ENCODE results near the gene MRPL52.

MRPL52 gene

GRCh38 chr14:22813145-22813544 lies 16.5 kb upstream of the MRPL52 start:
- no peak for DNase-seq (ENCODE audit: extremely low read depth, insufficient read length)
- no peak overlapping the region for H3K4me3 ChIP-seq (replicated peaks; ENCODE audit: low read depth, low read length)
- H3K27me3 ChIP-seq (replicated peaks; ENCODE audit: control insufficient read depth, insufficient read depth, low read length) = no peaks in the 10 kb centered on the region
- no peak for TF ChIP-seq CTCF (IDR thresholded peaks at IDR 0.05; ENCODE audit: insufficient read depth, low read length, poor library complexity, severe bottlenecking)
- H3K36me3 ChIP-seq (ENCODE audit: control insufficient read depth, insufficient read depth, low read length) = no peaks in the 10 kb centered on the region; the same call in 1 of the 2 replicates

- Histone ChIP-seq H3K4me3 (replicated peaks; ENCODE audit: low read depth, low read length) (no peak overlapping the region), H3K36me3 (ENCODE audit: control insufficient read depth, insufficient read depth, low read length) (no peaks in the 10 kb centered on the region; the same call in 1 of the 2 replicates), H3K27me3 (replicated peaks; ENCODE audit: control insufficient read depth, insufficient read depth, low read length) (no peaks in the 10 kb centered on the region)
- TF ChIP-seq CTCF (IDR thresholded peaks at IDR 0.05; ENCODE audit: insufficient read depth, low read length, poor library complexity, severe bottlenecking) = no peak
- DNase-seq (ENCODE audit: extremely low read depth, insufficient read length) = no peak
Measured at GRCh38 chr14:22814373-22814772, 15.3 kb upstream of the MRPL52 start.

- no peak within 1 kb of the TSS for H3K4me3 ChIP-seq (replicated peaks; ENCODE audit: low read depth, low read length)
- TF ChIP-seq CTCF (IDR thresholded peaks at IDR 0.05; ENCODE audit: insufficient read depth, low read length, poor library complexity, severe bottlenecking) = no peak
- H3K36me3 ChIP-seq (ENCODE audit: control insufficient read depth, insufficient read depth, low read length) = no peaks in the 10 kb centered on the region; the same call in 1 of the 2 replicates
- DNase-seq (ENCODE audit: extremely low read depth, insufficient read length) = no peak
- no peaks in the 10 kb centered on the region for H3K27me3 ChIP-seq (replicated peaks; ENCODE audit: control insufficient read depth, insufficient read depth, low read length)
Measured at GRCh38 chr14:22814941-22815713, 14.6 kb upstream of the MRPL52 start, which contains the start of gene SLC7A7. SLC7A7 (minus strand) TSS chr14:22815435; CDS start chr14:22813398, 2,037 bp downstream.

GRCh38 chr14:22819151-22819988 lies 10.3 kb upstream of the MRPL52 start:
- peak overlapping the region; percentile 55 for H3K4me3 ChIP-seq (replicated peaks; ENCODE audit: low read depth, low read length)
- DNase-seq (ENCODE audit: extremely low read depth, insufficient read length) = no peak
- no peaks in the 10 kb centered on the region for H3K27me3 ChIP-seq (replicated peaks; ENCODE audit: control insufficient read depth, insufficient read depth, low read length)
- no peak for TF ChIP-seq CTCF (IDR thresholded peaks at IDR 0.05; ENCODE audit: insufficient read depth, low read length, poor library complexity, severe bottlenecking)
- H3K36me3 ChIP-seq (ENCODE audit: control insufficient read depth, insufficient read depth, low read length) = no peaks in the 10 kb centered on the region

- TF ChIP-seq CTCF (IDR thresholded peaks at IDR 0.05; ENCODE audit: insufficient read depth, low read length, poor library complexity, severe bottlenecking) = no peak
- no peak overlapping the region for H3K4me3 ChIP-seq (replicated peaks; ENCODE audit: low read depth, low read length)
- H3K36me3 ChIP-seq (ENCODE audit: control insufficient read depth, insufficient read depth, low read length) = no peaks in the 10 kb centered on the region
- no peaks in the 10 kb centered on the region for H3K27me3 ChIP-seq (replicated peaks; ENCODE audit: control insufficient read depth, insufficient read depth, low read length)
- DNase-seq (ENCODE audit: extremely low read depth, insufficient read length) = no peak
Measured at GRCh38 chr14:22820731-22821130, 9.0 kb upstream of the MRPL52 start.

Measured in GM06990 (cell line).